Measurements from ENCODE around the gene SLC50A1.
A peak's percentile ranks its signal among the peaks of the same experiment; 100 is the strongest.
"Not testable (repeated sequence)": the region's sequence is repeated elsewhere in the genome, so short reads cannot be mapped to it uniquely, and the experiment has no call there.

SLC50A1 gene

DNA sequence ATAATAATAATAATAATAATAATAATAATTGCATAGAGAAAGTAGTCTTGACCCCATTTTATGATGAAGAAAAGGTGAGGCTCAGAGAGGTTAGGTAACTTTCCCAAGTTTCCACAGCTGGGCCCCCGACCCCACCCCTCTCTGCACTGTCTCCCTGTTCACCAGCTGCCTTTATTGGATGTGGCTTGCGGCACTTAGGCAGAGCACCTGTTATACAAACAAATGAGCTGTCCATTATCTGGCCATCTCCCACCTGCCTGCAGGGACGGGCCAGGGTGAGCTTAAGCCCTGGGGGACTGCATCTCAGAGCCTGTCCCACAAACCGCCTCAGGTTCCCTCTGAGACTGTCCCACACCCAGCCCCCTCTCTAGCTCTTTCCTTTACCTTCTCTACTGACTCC lies 18.0 kb upstream of the SLC50A1 start:
- no peak for DNase-seq
- no peak for ATAC-seq

DNA sequence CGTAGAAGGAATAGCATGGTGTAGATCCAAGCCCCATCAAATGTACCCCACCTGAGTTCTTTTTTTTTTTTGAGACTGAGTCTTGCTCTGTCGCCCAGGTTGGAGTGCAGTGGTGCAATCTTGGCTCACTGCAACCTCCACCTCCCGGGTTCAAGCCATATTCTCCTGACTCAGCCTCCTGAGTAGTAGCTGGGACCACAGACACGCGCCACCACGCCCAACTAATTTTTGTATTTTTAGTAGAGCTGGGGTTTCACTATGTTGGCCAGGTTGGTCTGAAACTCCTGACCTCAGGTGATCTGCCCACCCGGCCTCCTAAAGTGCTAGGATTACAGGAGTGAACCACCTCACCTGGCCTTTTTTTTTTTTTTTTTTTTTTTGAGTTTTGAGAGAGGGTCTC lies 17.6 kb upstream of the SLC50A1 start:
- ATAC-seq, DNase-seq: not testable (repeated sequence)

DNA sequence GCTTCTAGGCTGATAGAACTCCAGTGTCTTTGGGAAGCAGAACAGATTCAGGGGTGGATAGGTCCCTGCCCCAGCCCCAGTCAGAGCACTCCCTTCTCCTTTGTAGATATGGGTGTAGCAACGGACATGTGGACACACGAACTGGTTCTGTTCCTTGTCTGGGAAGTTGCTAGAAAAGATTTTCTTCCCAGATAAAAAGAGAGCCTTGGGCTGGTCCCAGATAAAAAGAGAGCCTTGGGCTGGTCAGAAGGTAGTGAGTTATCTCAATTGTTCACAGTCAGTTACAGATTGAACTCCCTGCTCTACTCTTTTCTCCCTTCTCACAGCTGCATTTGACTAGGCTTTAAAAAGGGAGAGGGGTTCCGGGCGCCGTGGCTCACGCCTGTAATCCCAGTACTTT lies 15.4 kb upstream of the SLC50A1 start:
- DNase-seq, result no peak
- ATAC-seq, result no peak

DNA sequence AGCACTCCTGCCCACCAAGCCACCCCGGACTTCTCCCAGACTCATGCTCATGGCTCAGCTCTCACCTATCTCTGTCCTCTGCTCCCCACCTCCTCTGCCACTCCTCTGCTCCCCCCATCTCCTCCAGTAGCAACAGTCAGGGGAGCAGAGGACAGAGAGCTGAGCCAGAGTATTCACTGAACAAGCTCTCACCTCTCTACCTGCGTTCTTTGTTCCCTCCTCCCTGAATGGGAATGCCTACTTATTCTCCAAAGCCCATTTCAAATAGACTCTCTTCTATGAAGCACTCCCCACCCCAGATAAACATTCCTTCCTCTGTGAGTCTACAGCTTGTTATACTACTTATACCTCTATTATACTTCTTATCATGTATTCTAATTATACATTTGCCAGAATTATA lies 14.4 kb upstream of the SLC50A1 start:
- no peak for DNase-seq
- ATAC-seq, result no peak

DNA sequence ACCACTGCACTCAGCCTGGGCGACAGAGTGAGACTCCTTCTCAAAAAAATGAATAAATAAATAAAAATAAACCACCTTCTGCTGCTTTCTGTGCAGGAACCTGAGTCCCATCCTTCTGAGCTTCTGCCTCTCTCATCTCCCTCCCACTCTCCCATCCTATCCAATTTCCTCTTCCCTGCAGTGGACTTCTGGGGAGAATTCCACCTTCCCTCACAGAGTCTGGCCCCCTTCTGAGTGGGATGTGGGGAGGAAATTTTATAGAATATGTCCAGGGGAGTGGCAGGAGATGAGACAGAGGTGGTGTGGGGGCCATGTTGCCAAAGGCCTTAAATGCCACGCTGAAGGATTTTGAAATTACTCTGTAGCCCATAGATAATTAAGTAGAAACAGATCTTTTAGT lies 13.3 kb upstream of the SLC50A1 start:
- ATAC-seq, result no peak
- no peak for DNase-seq

DNA sequence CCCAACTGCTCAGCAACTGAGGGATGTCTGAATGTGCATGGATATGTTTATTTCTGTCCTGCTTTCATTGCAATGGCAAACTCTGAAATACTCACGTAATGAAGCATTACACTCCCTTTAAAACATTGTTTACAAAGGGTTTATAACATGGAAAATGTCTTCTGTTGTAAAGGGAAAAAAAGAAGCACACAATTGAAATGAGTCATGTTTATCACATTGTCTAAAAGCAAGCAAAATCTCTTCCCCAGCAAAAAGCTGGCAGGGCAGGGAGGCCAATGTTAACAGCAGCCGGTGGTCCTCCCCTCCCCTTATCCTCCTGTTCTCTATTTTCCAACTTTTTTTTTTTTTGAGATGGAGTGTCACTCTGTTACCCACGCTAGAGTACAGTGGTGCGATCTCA lies 11.9 kb upstream of the SLC50A1 start:
- ATAC-seq, result no peak
- no peak for DNase-seq

DNA sequence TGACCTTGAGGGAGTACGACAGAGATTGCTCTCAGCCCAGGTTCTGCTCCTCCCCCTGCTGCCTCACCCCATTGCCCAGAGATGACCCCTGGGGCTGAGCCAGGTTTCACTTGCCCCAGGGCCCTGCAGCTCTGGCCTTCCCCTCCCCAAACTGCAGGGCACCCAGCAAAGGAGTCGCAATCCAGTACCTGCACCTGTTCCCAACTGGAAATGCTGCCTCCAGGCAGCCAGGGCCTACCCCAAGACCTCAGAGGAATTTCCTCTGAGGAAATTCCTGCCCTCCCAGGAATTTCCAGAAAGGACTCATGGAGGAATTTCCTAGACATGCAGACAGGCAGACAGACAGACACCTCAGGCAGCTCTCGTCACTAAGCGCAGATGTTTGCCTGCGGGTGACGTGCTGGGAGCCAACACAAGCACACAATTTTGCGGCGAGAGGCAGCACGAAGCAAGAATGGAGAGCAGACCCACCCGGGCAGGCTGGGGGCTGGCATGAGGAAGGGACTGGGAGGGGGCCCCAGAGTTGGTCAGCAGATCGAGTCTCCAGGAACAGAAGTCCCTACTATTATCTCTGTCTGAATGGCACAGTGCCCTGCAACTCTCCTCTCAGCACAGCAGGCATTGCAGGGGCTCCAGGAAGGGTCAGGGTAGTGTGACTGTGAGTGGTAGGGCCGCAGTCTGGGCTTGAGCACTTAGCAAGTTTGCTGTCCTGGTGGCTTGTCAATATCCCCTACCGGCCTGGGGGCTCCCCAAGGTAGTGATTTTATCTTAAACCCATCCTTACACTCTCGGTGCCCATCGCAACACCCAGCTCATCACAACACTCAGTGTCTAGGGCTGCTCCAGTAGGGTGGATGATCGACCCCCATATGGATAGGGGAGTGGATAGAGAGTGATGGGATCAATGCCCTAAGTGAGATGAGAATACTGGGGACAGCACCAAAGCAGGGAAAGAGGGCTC lies 10.9 kb upstream of the SLC50A1 start:
- ATAC-seq, result no peak
- DNase-seq, result no peak

DNA sequence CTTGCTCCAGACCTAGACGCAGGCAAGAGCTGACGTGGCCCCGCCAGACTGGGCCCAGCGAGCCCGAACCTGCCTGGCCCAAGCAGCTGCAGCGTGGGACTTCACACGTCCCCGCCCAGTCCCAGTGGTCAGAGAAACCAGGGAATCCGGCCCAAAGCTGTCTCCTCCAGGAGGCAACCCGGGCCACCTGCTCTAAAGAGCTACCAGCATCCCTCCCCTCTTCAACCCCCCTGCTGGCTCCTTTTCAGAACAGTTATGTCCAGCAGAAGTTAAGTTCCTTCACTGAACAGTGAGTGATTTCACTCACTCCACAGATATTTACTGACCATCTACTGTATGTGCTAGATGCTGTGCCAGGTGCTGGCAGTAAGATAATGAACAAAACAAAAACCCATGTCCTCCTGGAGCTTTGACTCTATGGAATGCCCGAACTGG lies 10.1 kb upstream of the SLC50A1 start:
- DNase-seq (no peak), ATAC-seq (no peak)

DNA sequence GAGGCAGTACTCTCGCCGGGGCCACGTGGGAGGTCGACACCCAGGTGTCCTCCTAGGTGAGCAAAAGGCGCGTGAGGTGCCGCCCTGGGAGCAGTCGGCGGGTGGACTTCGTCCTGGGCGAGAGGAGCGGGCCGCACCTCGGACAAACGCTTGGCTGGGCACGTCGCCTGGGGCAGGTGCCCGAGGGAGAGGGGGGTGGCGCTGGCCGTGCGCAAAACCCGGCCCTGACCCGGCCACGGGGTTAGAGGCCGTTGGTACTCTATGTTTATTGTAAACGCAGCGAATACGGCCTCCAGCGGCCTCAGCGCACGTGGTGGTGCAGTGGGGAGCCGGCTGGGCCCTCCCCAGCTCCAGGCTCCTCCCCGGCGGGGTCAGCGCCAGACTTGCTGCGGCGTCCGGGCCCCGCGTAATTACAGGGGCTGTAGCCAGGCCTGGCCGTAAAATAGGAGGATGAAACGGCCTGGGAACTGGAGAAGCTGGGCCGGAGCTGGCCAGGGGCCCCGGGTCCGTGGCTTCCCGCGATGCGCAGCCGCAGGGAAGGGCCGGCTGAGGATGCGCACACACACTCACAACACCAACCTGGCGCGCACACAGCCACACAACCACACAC lies 9.6 kb upstream of the SLC50A1 start:
- DNase-seq, result no peak

DNA sequence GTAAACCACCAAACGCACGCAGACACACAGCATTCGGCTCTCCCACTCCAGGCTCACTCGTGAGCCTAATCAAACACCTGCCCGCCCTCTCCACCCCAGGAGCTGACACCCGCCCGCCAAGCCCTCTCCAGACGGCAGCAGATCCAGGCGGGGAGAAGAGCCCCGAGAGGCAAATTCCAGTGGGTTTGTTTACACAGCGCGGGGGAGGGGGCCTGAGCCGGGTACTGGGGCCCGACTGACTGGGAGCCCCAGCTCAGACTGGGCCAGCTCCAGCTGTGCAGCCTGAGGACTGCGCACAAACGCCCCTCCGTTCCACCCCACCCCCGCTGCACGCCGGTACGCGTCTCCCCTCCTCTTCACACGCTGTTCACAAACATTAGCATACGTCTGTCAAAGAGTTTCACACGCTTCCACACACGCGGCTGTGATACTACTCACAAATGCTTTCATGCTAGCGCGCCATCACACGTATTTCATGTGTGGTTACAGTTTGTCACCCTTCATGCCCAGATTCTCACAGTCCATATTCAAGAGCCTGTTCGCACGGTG lies 9.0 kb upstream of the SLC50A1 start:
- peak; percentile 25 for DNase-seq
- peak; percentile 47 for ATAC-seq

More for the DNA sequence above, 9.6 kb upstream of the SLC50A1 start:
- ATAC-seq, result no peak

DNA sequence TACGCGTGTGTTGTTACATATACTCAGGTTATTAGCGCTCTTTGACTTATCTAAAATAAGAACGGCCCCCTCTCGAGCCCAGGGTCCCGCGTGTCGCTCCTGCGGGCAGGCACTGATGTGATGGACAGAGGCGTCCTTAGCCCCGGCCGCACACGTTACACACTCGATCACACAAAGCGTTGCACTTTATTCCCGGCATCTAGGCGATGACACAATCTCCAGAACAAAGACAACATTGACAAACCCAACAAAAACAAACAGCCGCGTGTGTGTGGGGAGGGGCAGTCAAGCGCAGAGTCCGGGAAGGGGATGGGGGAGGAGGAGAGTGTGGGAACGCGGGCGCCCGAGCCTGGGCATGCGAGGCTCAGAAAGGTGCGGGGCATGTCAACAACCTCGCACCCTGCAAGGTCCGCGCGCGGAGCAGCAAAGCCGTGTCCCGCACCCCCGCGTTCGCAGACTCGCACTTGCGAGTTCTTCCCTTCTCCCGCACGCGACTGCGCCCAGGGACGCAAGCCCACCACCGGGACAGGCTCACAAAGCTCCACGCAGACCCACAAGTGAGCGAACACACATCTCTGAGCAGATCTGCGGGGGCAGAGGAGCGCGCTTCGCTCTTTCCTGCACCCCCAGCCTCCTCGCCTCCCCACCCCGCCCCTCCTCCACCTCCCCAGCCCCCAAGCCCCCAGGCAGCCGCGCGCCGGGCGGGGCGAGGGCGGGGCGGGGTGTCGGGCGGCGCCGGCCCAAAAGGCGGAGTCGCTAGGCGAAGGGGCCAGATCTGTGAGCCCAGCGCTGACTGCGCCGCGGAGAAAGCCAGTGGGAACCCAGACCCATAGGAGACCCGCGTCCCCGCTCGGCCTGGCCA lies 8.3 kb upstream of the SLC50A1 start, which contains the start of gene EFNA1:
Gene EFNA1 (plus strand): TSS at position 772 of the 862 bp plus-strand sequence. CDS start 102 bp downstream, outside the sequence.
- DNase-seq (peak; percentile 53), ATAC-seq (peak; percentile 71)

DNA sequence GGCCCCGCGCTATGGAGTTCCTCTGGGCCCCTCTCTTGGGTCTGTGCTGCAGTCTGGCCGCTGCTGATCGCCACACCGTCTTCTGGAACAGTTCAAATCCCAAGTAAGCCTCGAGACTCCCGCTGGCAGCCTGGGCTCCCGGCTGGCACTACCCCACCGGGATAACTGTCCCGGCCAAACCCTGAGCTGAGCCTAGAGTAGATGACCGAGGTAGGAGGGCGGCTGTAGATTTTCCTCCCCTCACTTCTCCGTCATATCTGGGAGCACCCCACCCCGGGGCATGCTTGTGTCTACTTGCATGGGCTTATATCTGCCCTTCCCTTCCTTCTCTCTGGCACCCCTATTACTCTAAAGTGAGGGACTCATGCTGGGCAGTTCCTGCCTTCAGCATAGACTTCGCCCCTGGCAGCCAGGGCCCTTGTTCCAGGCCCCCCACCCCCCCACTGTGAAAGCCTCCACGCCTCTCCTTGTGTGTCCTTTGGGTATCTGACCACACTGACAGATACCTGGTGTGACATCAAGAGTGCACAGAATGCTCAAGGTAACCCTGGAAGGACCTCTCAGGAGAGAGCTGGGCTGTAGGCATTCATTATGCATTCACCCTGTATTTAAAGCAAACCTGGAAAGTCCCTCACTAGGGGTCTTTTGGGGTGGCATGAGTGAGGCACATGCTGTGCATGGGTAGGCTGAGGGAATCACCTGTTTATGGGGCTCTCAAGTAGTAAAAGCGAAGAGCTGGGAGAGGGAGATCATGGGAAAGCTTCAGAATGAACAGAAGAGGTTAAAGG lies 7.5 kb upstream of the SLC50A1 start:
- DNase-seq (no peak), ATAC-seq (no peak)

DNA sequence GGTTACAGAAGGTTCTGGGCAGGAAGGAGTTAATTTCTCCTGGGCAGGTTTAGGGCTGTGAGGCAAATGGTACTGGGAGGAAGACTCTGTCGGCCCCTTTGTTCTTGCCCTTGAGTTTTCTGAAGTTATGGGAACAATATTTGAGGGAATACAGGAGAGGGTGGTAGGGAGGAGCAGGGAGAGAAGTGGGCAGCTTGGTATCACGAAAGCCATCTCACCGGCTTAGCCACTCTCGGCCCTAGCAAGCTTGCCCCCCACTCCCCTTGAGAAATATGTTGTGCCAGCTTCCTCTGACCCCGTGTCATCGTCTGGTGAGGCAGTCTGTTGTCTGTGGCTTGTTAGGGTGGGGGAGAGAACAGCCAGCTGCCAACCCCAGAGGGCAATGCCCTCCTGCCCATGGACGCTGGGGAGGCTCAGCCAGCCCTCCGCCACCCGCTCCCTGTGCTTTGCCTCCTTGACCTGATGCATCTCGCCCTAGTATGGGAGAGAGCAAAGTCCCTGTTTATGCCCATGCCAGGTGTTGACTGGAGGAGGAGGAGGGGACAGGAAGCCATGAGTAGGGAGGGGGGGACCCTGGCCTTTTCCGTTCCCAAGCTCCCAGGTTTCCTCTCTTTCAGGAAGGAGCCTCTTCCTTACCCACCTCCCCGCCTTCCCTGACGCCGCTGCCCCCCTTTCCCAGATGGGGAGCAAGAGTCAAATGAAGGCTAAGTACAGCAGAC lies 6.7 kb upstream of the SLC50A1 start:
- ATAC-seq (no peak), DNase-seq (no peak)

DNA sequence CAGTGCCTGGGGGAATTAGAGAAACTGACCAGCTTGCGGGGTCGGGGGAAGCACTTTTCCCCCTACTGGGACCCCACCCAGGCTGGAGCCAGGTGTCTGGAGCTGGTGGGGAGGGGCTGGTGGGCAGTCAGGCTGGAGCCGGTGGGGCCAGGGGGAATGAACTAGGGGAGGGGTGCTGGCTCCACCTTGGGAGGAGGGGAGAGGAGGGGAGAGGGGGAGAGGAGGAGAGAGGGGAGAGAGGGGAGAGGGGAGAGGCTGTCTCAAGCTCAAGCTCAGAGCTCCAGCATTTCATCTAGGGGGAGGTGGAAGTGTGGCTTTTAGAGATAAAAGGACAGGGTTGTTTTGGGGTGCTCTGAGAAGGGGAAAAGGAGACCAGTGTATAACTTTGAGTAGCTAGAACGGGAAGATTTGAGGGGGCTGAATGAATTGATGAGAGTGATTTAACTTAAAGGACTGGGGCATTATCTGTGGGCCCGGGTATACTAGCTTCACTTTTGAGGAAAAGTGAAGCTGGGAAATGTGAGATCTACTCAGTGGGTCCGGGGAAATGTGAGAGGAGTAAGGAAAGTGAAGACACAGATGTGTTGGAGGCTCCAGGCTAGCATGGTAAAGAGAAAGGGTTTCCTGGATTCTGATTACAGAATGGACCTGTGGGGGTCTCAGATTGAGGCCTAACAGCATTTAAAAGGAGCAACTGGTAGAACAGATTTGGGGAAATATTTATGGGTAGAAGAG lies 5.2 kb upstream of the SLC50A1 start:
- DNase-seq (no peak), ATAC-seq (no peak)

DNA sequence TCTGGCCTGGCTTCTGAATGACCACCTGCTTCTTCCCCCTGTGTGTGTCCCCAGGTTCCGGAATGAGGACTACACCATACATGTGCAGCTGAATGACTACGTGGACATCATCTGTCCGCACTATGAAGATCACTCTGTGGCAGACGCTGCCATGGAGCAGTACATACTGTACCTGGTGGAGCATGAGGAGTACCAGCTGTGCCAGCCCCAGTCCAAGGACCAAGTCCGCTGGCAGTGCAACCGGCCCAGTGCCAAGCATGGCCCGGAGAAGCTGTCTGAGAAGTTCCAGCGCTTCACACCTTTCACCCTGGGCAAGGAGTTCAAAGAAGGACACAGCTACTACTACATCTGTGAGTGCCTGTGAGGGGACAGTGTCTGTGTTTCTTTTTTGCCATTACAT lies 4.4 kb upstream of the SLC50A1 start:
- no peak for DNase-seq
- ATAC-seq, result no peak

DNA sequence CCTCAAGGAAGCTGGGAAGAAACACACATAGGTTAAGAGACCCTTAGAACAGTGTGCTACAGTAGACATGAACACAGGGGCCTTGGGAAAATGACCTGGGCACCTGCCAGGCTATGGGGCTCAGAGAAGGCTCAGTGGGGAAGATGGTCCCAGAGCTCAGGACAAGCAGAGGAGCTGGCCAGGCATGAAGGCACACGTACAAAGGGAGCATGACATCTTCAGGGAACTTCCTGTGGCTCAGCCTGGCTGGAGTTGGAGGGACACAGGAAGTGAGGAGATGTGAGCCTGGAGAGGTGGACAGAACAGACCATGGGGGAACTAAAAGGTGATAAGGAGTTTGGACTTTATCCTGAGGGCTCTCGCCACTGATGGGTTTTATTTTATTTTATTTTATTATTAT lies 3.8 kb upstream of the SLC50A1 start:
- DNase-seq, result no peak
- no peak for ATAC-seq

DNA sequence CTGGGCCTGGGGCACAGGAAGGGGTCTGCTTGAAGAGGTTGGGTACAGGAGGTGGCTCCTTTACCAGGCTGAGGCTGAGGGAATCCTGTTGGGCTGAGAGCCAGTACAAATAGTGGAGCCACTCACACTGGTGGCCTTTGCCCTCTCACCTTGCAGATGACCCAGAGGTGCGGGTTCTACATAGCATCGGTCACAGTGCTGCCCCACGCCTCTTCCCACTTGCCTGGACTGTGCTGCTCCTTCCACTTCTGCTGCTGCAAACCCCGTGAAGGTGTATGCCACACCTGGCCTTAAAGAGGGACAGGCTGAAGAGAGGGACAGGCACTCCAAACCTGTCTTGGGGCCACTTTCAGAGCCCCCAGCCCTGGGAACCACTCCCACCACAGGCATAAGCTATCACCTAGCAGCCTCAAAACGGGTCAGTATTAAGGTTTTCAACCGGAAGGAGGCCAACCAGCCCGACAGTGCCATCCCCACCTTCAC lies 1.8 kb upstream of the SLC50A1 start:
- ATAC-seq (no peak), DNase-seq (no peak)

DNA sequence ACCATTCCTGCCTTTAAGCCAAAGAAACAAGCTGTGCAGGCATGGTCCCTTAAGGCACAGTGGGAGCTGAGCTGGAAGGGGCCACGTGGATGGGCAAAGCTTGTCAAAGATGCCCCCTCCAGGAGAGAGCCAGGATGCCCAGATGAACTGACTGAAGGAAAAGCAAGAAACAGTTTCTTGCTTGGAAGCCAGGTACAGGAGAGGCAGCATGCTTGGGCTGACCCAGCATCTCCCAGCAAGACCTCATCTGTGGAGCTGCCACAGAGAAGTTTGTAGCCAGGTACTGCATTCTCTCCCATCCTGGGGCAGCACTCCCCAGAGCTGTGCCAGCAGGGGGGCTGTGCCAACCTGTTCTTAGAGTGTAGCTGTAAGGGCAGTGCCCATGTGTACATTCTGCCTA lies 1.3 kb upstream of the SLC50A1 start:
- ATAC-seq (no peak), DNase-seq (no peak)

DNA sequence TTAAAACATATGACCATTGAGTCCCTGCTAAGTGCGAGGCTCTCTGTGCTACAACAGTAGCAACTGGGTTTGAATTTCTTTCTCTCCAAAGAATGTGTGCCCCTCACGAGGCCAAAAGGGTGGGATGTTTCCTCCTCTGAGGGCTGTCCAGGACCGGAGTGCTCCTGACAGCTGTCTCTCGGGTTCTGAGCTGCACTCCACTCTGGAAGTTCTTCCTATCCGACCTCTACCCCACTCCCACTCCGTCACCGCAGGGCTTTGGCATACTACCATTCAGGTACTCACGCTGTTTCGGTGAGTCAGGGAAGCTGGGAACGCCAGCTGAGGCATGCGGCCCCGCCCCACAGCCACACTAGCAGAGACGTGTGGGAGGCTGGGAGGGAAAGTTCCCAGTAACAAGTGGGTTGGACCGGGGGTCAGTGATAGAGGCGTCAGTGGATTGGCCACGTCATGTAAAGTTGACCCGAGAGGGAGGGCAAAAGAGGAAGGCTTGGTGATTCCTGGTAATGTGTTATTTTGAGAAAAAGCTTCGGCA lies 705 bp upstream of the SLC50A1 start:
- peak; percentile 76 for DNase-seq
- ATAC-seq, result peak; percentile 50

DNA sequence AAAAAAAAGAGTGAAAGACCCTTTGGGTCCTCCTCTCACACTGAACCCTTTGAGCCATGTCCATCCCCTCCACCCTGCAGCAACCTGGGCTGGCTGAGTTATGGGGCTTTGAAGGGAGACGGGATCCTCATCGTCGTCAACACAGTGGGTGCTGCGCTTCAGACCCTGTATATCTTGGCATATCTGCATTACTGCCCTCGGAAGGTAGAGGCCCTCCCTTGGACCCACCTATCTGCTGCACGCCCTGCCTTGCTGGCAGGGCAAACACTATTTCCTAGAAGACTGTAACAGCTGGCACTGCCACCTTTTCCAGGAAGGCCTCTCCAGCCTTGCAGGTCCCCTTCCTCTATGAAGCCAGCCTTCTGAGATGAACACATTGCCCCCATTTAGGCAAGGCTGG lies 1.1 kb downstream of the SLC50A1 start:
- DNase-seq, result peak; percentile 27

More for the DNA sequence above, 1.1 kb downstream of the SLC50A1 start:
- ATAC-seq, result no peak

Data from stimulated activated naive CD8-positive, alpha-beta T cell treated with anti-CD3 and anti-CD28 coated beads, Interleukin-15, Interleukin-2, amounts not matched to agents 100 U/mL and 50 U/mL, for 24 hours (primary cell).